Aorta (tissue), 5 donors: ENCODE data around the gene LEO1. TPM values are rescaled to one million over a fixed set of nuclear protein-coding genes. Genes with fewer than 3 reads are reported as not detected.

Experiments
- ATAC-seq: fragments of 200-7000 bp; cut with Tn5 transposase; one replicate; pipeline ENCODE4 v1.9.1; 2022; ENCODE audit warnings: moderate library complexity; ENCODE audit not compliant: low FRiP score
- DNase-seq, 2 donors: peaks; one replicate each; pipeline ENCODE4 v3.0.0-alpha.2; 2020
- H3K27ac ChIP-seq, 2 donors: one replicate each; pipeline ENCODE4 v1.5.1; 2013; ENCODE audit warnings: low read length in 2 of 2, mild to moderate bottlenecking in 2 of 2, moderate library complexity in 2 of 2, control low read depth in 1 of 2, inconsistent platforms in 1 of 2, low read depth in 1 of 2
- H3K27me3 ChIP-seq, 2 donors: one replicate each; pipeline ENCODE4 v1.6.1; 2013; ENCODE audit warnings: control low read depth in 1 of 2, low read length in 1 of 2, mild to moderate bottlenecking in 1 of 2, moderate library complexity in 1 of 2; ENCODE audit not compliant: insufficient read depth in 2 of 2, control insufficient read depth in 1 of 2
- H3K36me3 ChIP-seq, 2 donors: one replicate each; pipeline ENCODE4 v1.6.1; 2013; ENCODE audit warnings: control low read depth in 1 of 2, low read length in 1 of 2, mild to moderate bottlenecking in 1 of 2; ENCODE audit not compliant: insufficient read depth in 2 of 2, control insufficient read depth in 1 of 2
- H3K4me1 ChIP-seq, 2 donors: one replicate each; pipeline ENCODE4 v1.6.1; 2013; ENCODE audit warnings: low read length in 2 of 2, control low read depth in 1 of 2, mild to moderate bottlenecking in 1 of 2, moderate library complexity in 1 of 2; ENCODE audit not compliant: insufficient read depth in 2 of 2, control insufficient read depth in 1 of 2
- H3K4me3 ChIP-seq, 2 donors: one replicate each; pipeline ENCODE4 v1.5.1; 2013; ENCODE audit warnings: low read length in 2 of 2, control low read depth in 1 of 2, mild to moderate bottlenecking in 1 of 2
- H3K9me3 ChIP-seq: one replicate; pipeline ENCODE4 v1.6.1; 2013; ENCODE audit warnings: mild to moderate bottlenecking, low read length; ENCODE audit not compliant: control insufficient read depth
- WGBS, 2 donors: extraction: QIAGEN DNeasy Blood & Tissue Kit; methylation state at CpG; one replicate each; pipeline ENCODE4 v1.1.7; 2013; 5-methylcytosine and 5-hydroxymethylcytosine counted together
- intact Hi-C, 2 donors: fragments of 100-400 bp; cut with DNase I; formaldehyde crosslinking; loops; one replicate each; pipeline versions ENCODE4 v1.14.2 to v1.15.0; 2022
- long read RNA-seq, 2 donors: library from polyadenylated mRNA; unstranded; transcript quantifications; one replicate each; pipeline ENCODE4 v2.0.0, GENCODE V29; 2020 to 2021
- polyA plus RNA-seq, 2 donors: library from polyadenylated mRNA; stranded (reverse); fragments of 200-250 nt; gene quantifications; one replicate each; pipeline ENCODE4 v1.2.3, GENCODE V29; 2013
- total RNA-seq, 2 donors: library from RNA; stranded (reverse); fragmentation: NEBNext Ultra II Directional; extraction: Animal tissue kit (Norgen Biotek cat#: 25700); gene quantifications; one replicate each; pipeline ENCODE4 v1.2.1, GENCODE V29; 2021
- donor health status: healthy with polysubstance abuse.
- donor health status: Bipolar disorder and iron deficiency.
- donor health status: DM: no; HTN: no; CAD: no.
- donor health status: DM: no; HTN: no; CAD: no.
- donor health status: DM: yes; HTN: yes; CAD: no.

LEO1 gene
- 1 to 10 TPM; 8.4 to 9.5 TPM for total RNA-seq
- 10 to 100 TPM in 1 of 2 donors, 1 to 10 TPM in 1; 7.4 to 10.3 TPM for polyA plus RNA-seq
- long read RNA-seq, donor 1, transcript LEO1-201 (12 exons, 2,193 nt): major isoform, 44 of 94 reads
- long read RNA-seq, donor 1, partial matches to known transcripts: 44 of 94 reads
- long read RNA-seq, donor 1, other reads (novel, unspliced or antisense): 5 of 94 reads
- long read RNA-seq, donor 2, transcript LEO1-201 (12 exons, 2,193 nt): major isoform, 8 of 10 reads
- long read RNA-seq, donor 2, partial matches to known transcripts: 0 of 10 reads
- long read RNA-seq, donor 2, other reads (novel, unspliced or antisense): 2 of 10 reads

- ATAC-seq (peak; percentile 99), DNase-seq (peak; percentile 92 to 93)
- WGBS, 2 donors: 0% methylated on average over 58 of the region's 58 CpGs
- H3K4me1 ChIP-seq: peaks cover 0 to 4% of the 10 kb centered on the region in 2 donors
- peak within 1 kb of the TSS in 1 of 2 donors; percentile 38 for H3K27ac ChIP-seq
- no peaks in the 10 kb centered on the region for H3K27me3 ChIP-seq
- intact Hi-C loops: loop anchor here in 1 of 2 donors (2.0 kb wide), 1 partner anchor 49 kb away; no protein-coding TSS in a partner anchor
- H3K36me3 ChIP-seq: no peaks in the 10 kb centered on the region
- peak within 1 kb of the TSS; percentile 56 to 66 for H3K4me3 ChIP-seq
- H3K9me3 ChIP-seq: no peaks in the 10 kb centered on the region
Observed at GRCh38 chr15:51971375-51972133, at the start of gene LEO1. LEO1 (minus strand) TSS chr15:51971778; CDS start chr15:51971745, 33 bp downstream.

DNA sequence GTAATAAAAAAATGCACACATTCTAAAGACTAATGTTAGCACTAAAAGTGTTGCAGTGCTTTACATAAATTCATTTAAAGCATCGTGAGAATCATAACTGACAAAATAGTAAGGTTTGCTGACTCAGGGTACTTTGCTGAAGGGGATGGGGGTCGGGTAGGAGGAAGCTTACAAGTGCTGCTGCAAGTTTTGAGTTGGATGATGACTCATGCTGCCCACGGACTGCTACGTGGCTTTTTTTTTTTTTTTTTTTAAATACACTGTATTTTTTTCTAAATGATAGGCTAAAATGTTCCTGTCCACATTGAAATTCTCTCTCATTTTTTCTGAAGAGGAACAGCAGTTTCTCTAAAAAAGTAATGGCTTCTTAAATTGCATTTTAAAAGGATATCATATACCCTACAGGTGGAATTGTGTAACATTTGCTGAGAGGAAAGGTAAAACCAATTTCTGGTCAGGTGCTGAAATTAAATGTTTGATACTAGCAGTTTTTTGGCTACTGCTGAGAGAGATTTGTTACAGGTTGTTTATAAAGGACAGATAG is 49.6 kb upstream of the LEO1 start:
- WGBS, 2 donors: 0% methylated on average over 4 of the region's 4 CpGs
- Histone ChIP-seq H3K36me3 (no peaks in the 10 kb centered on the region), H3K27me3 (no peaks in the 10 kb centered on the region), H3K4me3 (no peak overlapping the region), H3K9me3 (no peaks in the 10 kb centered on the region), H3K27ac (no peak overlapping the region), H3K4me1 (no peaks in the 10 kb centered on the region)
- intact Hi-C loops: loop anchor here in 1 of 2 donors (2.0 kb wide), 1 partner anchor 48 kb away; no protein-coding TSS in a partner anchor
- DNase-seq (peak in 1 of 2 donors; percentile 62), ATAC-seq (no peak)

GRCh38 chr15:52020221-52021085 is 48.9 kb upstream of the LEO1 start:
- ATAC-seq (no peak), DNase-seq (no peak)
- Histone ChIP-seq H3K4me1 (no peaks in the 10 kb centered on the region), H3K27me3 (no peaks in the 10 kb centered on the region), H3K9me3 (no peaks in the 10 kb centered on the region), H3K4me3 (peak overlapping the region; percentile 95 to 99), H3K36me3 (no peaks in the 10 kb centered on the region), H3K27ac (peak overlapping the region; percentile 96 to 98)
- 1 to 2% methylated on average over 10 of the region's 10 CpGs for WGBS, 2 donors
- intact Hi-C loops: loop anchor here in 1 of 2 donors (2.0 kb wide), 1 partner anchor 48 kb away; no protein-coding TSS in a partner anchor

DNA sequence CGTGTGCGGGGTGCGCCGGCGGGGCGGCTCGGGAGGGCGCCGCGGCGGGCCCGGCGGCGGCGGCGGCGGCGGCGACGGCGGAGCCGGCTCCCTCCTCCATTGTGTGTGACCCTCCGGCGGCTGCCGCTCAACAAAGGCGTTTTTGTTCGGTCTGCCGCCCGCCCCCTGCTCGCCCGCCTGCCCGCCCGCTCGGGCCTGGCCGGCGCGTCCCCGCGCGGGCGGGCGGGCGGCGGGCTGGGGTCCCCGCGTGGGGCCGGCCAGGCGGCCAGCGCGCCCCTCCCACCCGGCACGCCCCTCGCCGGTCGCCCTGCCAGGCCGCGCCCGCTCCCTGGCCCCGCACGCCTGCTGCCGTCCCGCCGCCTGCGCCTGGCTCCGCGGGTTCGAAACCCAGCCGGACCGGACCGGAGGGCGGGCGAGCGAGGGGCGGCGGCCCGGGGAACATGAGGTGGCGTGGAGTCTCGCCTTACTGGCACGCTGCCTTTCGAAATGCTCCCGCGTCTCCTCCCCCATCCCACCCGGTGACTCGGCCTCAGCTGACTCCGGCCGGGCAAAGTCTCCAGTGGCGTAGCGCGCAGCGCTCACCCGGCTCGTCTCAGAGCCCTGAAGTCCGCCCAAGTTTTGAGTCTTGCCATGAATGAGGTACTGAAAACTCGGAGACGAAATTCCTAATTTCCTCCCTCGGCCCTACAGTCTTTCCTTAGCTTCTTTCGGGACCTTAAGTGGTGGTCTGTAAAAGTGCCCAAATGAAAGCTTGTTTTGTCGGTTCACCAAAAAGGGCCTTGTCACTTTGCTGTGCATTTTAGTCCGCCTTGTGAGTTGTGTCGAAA is 48.0 kb upstream of the LEO1 start:
- peak; percentile 87 for ATAC-seq
- 0 to 1% methylated on average over 54 to 100 of the region's 100 CpGs for WGBS, 2 donors
- intact Hi-C loops: loop anchor here in 1 of 2 donors (2.0 kb wide), 1 partner anchor 47 kb away; no protein-coding TSS in a partner anchor

DNA sequence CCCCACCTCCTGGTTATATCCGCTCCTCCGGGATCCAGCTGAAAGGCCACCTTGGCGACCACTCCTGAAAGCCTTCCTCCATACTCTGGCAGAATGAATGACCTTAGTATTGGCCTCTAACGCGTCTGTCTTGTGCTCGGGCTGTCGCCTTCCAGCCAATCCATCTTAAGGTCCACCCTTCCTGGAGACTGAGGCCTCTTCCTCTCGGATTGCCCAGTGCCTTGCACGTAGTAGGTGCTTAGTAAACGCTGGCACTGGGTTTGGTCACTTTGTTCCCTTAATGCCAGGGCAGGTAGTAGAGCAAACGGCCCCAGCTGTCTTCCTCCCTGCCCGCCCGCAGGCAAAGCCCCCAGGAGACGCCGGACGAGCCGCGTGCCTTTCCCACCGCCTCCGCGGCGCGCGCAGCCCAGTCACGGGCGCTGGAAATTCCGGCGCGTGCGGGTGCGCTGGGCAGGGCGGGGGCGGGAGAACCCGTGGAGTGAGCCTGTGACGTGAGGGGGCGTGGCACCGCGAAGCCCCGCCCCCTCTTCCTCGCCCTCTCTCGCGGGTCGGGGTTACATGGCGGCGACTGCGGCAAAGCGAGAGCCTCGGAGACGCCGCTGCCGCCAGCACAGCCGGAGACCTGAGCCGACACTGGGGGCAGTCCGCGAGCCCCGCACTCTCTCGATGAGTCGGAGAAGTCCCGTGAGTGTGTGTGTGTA is 47.3 kb upstream of the LEO1 start, which contains the start of gene MAPK6:
Gene MAPK6 (plus strand): TSS at position 527 of the 701 bp plus-strand sequence. CDS start 27,242 bp downstream, outside the sequence.
- Histone ChIP-seq H3K27ac (peak within 1 kb of the TSS; percentile 98), H3K4me1 (no peaks in the 10 kb centered on the region), H3K4me3 (peak within 1 kb of the TSS; percentile 95 to 99), H3K9me3 (no peaks in the 10 kb centered on the region), H3K27me3 (no peaks in the 10 kb centered on the region), H3K36me3 (no peaks in the 10 kb centered on the region)
- DNase-seq (peak; percentile 95 to 98), ATAC-seq (peak; percentile 97)
- intact Hi-C loops: no loop called here
- 4 to 5% methylated on average over 51 to 59 of the region's 59 CpGs for WGBS, 2 donors

More for the DNA sequence above, 48.0 kb upstream of the LEO1 start:
- peak; percentile 93 to 96 for DNase-seq
- H3K4me3 ChIP-seq: peak overlapping the region; percentile 95 to 99
- H3K36me3 ChIP-seq: no peaks in the 10 kb centered on the region
- no peaks in the 10 kb centered on the region for H3K27me3 ChIP-seq
- H3K4me1 ChIP-seq: no peaks in the 10 kb centered on the region
- peak overlapping the region; percentile 96 to 98 for H3K27ac ChIP-seq
- H3K9me3 ChIP-seq: no peaks in the 10 kb centered on the region

DNA sequence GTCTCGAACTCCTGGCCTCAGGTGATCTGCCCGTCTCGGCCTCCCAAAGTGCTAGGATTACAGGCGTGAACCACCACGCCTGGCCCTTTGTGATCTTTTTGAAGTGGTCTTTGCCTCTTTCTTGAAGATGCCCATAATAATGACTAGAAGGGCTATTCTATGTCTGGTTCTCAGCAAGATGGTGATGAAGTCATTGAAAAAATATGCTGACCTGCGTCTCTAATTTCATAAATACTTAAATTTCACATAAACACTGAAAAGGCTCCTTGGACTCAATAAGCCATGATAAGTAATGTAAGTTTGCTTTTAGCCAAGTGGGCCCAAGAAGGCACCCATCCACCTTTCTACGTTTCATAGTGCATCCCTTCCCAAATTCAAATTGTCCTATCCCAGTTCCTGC is 46.7 kb upstream of the LEO1 start:
- H3K9me3 ChIP-seq: no peaks in the 10 kb centered on the region
- no peaks in the 10 kb centered on the region for H3K4me1 ChIP-seq
- no peaks in the 10 kb centered on the region for H3K27me3 ChIP-seq
- intact Hi-C loops: no loop called here
- no peak overlapping the region for H3K27ac ChIP-seq
- ATAC-seq (no peak), DNase-seq (no peak)
- no peak overlapping the region for H3K4me3 ChIP-seq
- no peaks in the 10 kb centered on the region for H3K36me3 ChIP-seq
- WGBS, 2 donors: 87 to 88% methylated on average over 7 of the region's 7 CpGs

DNA sequence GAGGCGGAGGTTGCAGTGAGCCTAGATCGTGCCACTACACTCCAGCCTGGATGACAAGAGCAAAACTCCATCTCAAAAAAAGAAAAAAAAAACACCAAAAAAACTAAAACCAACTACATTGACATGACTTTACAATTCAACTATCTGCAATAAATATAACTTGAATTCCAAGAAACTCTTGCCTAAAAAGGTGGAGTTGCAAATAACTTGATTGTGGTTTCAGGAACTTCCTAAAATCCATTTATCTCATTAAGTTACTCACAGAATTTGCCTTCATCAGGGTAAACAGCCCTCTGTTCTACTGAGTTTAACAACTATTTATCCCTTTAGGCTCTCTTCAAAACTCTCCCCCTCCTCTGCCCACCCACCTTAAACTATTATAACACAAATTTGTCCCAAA is 44.7 kb upstream of the LEO1 start:
- intact Hi-C loops: no loop called here
- no peak for DNase-seq
- Histone ChIP-seq H3K36me3 (no peaks in the 10 kb centered on the region), H3K27me3 (no peaks in the 10 kb centered on the region), H3K4me3 (no peak overlapping the region), H3K9me3 (no peaks in the 10 kb centered on the region), H3K4me1 (no peaks in the 10 kb centered on the region), H3K27ac (no peak overlapping the region)
- 97 to 100% methylated on average over 2 of the region's 2 CpGs for WGBS, 2 donors
- ATAC-seq: no peak
